ENCODE data around the gene PPP2R2C.
A peak's percentile ranks its signal among the peaks of the same experiment; 100 is the strongest.

PPP2R2C gene

DNA sequence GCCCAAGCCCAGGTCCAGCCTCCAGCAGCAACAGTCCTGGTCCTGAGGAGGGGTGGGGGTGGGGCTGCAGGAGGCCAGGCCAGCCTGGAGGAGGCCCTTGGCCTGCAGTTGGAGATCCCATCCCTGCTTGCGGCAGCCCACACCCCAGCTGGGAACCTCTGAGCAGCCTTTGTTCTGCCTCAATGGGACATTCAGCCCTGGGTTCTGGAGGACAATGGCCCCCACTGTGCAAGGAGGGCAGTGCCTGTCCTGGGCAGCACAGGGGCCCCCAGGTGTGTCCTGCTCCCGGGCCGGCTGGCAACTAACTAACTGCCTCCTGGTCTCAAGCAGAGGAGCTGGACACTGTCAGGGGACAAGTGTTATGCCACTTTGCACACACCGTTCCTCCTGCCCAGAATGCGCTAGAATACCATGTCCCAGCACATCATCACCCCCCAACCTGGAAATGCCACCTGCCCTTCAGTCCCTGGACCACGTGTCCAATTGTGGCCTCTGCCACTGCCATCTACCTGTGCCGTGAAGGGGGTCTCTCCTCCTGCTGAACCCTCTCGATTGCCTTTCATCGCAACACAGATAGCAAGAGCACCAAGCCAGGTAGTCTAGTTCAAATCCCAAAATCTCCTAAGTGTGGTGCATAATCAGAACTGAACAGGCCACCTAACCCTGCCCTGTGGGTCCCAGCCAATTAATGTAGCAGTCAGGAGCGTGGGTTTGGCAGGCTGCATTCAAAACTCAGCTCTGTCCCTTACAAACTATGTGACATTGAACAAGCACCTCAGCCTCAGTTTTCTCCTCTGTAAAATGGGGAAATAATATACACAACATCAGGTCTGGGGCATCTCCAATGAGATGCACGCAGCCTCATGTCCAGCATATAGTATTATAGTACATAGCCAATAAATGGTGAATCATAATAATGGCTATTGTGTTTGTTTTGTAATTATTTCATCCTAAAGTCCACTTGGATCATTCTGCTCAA is 8.8 kb downstream of the PPP2R2C start:
- Histone ChIP-seq H3K27ac (no peak overlapping the region), H3K4me3 (no peak overlapping the region)
- TF ChIP-seq, protein P1, sequence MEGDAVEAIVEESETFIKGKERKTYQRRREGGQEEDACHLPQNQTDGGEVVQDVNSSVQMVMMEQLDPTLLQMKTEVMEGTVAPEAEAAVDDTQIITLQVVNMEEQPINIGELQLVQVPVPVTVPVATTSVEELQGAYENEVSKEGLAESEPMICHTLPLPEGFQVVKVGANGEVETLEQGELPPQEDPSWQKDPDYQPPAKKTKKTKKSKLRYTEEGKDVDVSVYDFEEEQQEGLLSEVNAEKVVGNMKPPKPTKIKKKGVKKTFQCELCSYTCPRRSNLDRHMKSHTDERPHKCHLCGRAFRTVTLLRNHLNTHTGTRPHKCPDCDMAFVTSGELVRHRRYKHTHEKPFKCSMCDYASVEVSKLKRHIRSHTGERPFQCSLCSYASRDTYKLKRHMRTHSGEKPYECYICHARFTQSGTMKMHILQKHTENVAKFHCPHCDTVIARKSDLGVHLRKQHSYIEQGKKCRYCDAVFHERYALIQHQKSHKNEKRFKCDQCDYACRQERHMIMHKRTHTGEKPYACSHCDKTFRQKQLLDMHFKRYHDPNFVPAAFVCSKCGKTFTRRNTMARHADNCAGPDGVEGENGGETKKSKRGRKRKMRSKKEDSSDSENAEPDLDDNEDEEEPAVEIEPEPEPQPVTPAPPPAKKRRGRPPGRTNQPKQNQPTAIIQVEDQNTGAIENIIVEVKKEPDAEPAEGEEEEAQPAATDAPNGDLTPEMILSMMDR (IDR thresholded peaks at IDR 0.05) = no peak
- peak; percentile 71 for DNase-seq (ENCODE audit: low spot score)

DNA sequence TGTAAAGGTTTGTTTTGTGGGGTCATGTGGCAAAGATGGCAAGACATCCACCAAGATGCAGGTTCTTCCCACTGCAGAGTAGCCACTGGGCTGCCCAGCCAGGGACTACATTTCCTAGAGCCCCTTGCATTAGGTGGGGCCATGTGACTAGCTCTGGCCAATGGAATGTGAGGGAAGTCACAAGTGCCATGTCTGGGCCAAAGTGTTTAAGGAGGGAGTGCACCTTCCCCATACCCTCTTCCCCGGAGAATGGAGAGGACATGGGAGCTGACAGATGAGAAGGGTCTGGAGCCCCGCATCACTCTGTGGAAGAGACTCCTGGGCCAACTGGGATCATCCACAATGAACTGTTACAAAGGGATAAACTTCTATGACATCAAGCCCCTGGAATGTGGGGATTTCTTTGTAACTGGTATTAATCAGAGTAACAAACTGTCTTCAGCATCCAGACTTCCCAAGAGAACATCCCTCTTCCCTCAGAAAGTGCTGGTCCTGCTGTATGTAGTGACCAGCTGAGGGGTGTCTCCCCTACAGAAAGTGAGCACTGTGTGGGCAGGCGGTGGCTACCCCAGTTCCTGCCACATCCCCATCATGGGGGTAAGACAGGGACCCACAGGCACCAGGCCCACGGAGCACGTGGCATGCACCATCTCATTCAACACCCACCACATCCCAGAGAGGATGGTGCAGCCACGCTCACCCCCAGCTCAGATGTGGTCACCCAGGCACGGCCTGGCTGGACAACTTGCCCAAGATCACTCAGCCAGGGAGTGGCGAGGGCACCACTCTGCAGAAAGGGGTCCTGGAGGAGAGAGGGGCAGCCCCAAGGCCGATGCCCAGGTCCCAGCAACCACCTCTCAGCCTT is 10.9 kb downstream of the PPP2R2C start:
- DNase-seq (ENCODE audit: low spot score) = peak; percentile 35
- H3K27ac ChIP-seq = no peak overlapping the region
- TF ChIP-seq, protein P1 (IDR thresholded peaks at IDR 0.05) = no peak

DNA sequence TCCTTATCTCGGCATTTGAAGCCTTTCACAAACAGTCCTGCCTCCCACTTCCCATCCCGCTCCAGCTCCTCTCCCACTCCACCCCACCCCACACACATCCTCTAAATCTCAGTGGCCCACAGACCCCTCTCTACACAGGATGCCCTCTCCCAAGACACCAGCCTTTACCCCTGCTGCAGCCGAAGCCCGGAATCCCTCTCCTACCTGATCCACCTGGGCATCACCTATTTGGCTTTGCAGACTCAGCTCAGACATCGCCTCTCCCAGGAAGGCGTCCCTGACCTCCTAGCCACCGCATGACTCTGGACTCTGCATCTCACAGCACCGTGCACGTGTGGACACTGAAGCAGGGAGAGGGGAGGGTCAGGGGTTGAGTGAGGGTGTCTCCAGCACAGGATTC is 11.5 kb downstream of the PPP2R2C start:
- peak; percentile 58 for DNase-seq (ENCODE audit: low spot score)
- Histone ChIP-seq H3K27ac (no peak overlapping the region), H3K4me3 (no peak overlapping the region)
- TF ChIP-seq, protein P1 (IDR thresholded peaks at IDR 0.05) = no peak

More for the DNA sequence above, 10.9 kb downstream of the PPP2R2C start:
- no peak overlapping the region for H3K4me3 ChIP-seq

DNA sequence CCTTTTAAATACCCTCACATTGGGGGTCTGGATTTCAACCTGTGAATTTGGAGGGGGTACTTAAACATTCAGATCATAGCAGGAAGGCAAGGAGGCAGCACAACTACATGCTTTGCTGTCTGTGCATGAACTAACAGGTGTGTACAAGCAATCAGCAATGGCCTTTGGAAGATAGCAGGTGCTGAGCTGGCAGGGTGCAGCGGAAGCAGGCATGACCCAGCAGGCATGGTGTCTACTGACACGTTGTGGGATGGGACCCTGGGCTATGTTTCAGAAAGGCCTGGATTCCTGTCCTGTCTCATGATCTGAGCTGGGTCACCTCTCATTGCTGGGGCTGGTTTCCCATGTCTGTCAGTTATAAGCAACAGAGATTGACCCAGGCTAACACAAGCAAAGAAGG is 13.9 kb downstream of the PPP2R2C start:
- Histone ChIP-seq H3K27ac (no peak overlapping the region), H3K4me3 (no peak overlapping the region)
- no peak for DNase-seq (ENCODE audit: low spot score)
- TF ChIP-seq, protein P1 (IDR thresholded peaks at IDR 0.05) = no peak

DNA sequence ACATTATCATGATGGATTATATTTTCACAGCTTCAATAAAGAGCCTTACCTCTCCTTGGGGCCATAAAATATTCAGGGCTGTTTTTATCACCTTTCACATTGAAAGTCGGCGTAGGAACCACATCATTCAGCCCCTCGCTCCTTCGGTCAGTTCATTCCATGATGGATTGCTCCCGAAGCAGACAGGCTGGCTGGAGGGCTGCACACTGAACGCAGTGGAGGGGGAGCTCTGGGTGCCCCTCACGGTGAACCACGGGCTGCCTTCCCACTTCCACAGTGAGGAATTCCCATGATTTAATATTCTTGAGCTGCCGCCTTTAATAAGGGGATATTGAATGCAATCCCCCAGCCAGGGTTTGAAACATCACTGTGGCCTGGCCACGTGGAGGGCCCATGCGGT is 16.0 kb downstream of the PPP2R2C start:
- Histone ChIP-seq H3K27ac (no peak overlapping the region), H3K4me3 (no peak overlapping the region)
- TF ChIP-seq, protein P1 (IDR thresholded peaks at IDR 0.05) = no peak
- DNase-seq (ENCODE audit: low spot score) = no peak

DNA sequence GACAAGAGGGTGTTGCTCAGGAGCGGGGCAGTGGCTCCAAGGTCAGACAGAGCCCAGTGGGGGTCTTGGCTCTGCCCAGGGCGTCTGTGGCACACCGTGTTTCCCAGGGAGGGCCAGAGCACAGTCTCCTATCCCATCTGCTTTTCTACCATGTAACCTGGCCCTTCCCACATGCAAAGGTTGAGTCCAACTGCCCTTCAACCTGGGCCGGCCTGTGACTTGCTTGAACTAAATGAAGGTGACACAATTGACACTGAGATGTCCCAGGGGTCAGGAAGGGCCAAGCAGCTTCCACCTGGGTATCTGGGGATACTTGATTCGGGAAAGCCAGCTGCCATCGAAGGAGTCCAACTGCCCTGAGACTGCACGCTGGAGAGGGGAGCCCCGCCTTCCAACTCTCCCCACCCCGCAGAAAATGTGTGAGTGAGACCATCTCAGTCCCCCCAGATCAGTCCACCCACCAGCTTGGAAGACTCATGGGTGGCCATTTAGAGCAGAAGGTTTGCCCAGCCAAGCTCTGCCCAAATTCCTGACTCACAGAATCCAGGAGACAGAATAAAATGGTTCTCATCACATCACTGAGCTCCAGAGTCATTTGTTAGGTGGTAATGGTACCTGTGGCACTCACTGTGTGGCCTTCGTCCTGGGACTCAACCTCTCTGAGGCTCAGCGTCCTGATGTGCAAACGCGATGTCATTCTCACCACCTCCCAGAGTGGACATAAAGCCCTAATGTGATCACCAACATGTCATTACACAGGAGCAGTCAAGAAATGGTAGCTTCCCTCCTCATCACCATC is 18.1 kb downstream of the PPP2R2C start:
- Histone ChIP-seq H3K27ac (no peak overlapping the region), H3K4me3 (no peak overlapping the region)
- TF ChIP-seq, protein P1 (IDR thresholded peaks at IDR 0.05) = no peak
- DNase-seq (ENCODE audit: low spot score) = no peak
